IMR-90 (cell line): ENCODE measurements around the gene ITPR2.

ENCODE experiments used
- CEBPB ChIP-seq: IDR thresholded peaks from 2 replicates; pipeline ENCODE4 v1.6.1; 2012; ENCODE audit warnings: low read depth, low read length, improper control_type of control experiment
- FOS ChIP-seq: fragments of 150-350 bp; IDR thresholded peaks from 2 replicates; pipeline ENCODE4 v1.6.1; 2016; ENCODE audit warnings: low read depth, low read length
- MAFK ChIP-seq: IDR thresholded peaks from 2 replicates; pipeline ENCODE4 v1.6.1; 2012; ENCODE audit warnings: low read depth, low read length, improper control_type of control experiment
- MAZ ChIP-seq: IDR thresholded peaks from 2 replicates; pipeline ENCODE4 v1.6.1; 2012; ENCODE audit warnings: low read depth, mild to moderate bottlenecking, low read length, improper control_type of control experiment, moderate library complexity, borderline replicate concordance
- MXI1 ChIP-seq: IDR thresholded peaks from 2 replicates; pipeline ENCODE4 v1.6.1; 2012; ENCODE audit warnings: low read depth, mild to moderate bottlenecking, low read length, moderate library complexity, borderline replicate concordance
- NFE2L2 ChIP-seq: fragments of 150-350 bp; IDR thresholded peaks from 2 replicates; pipeline ENCODE4 v1.6.1; 2016; ENCODE audit warnings: low read depth, mild to moderate bottlenecking, low read length
- POLR2A ChIP-seq: IDR thresholded peaks from 2 replicates; pipeline ENCODE4 v1.6.1; 2012; ENCODE audit warnings: mild to moderate bottlenecking, low read depth, low read length
- RAD21 ChIP-seq: IDR thresholded peaks from 2 replicates; pipeline ENCODE4 v1.6.1; 2012; ENCODE audit warnings: low read length, improper control_type of control experiment
- RCOR1 ChIP-seq: IDR thresholded peaks from 2 replicates; pipeline ENCODE4 v1.6.1; 2012; ENCODE audit warnings: mild to moderate bottlenecking, low read length, improper control_type of control experiment; ENCODE audit not compliant: insufficient replicate concordance
- TF ChIP-seq, protein P1 (sequence below): conservative IDR thresholded peaks from 2 replicates; pipeline ENCODE4 v1.5.1; 2012; ENCODE audit warnings: mild to moderate bottlenecking, low read depth, low read length, improper control_type of control experiment
- TF ChIP-seq, protein P2 (sequence below): fragments of 150-350 bp; IDR thresholded peaks from 2 replicates; pipeline ENCODE4 v1.6.1; 2017; ENCODE audit warnings: mild to moderate bottlenecking, antibody characterized with exemption, low read length, low read depth
- TF ChIP-seq, protein P3 (sequence below): fragments of 150-350 bp; IDR thresholded peaks from 2 replicates; pipeline ENCODE4 v1.6.1; 2016; ENCODE audit warnings: low read depth, mild to moderate bottlenecking, low read length, moderate library complexity, borderline replicate concordance

DNA sequence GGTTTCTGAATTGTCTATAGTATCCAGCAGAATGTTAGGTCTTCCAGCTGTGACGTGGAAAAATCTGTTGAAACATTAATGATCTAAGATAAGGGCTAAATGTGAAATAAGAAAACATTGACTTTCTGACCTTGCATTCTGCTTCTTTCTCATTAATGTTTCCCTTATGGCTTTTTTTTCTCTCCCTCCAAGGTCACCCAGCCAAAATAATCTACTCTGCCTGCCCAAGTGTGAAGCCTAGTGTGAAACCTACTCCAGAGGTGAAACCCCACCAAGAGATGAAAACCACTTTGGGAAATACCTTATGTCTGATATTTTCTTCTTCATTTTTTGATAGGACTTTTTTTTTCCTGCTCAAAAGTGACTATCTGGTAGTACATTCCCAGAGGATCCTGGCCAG, 529.6 kb downstream of the ITPR2 start:
- TF ChIP-seq, protein P1, sequence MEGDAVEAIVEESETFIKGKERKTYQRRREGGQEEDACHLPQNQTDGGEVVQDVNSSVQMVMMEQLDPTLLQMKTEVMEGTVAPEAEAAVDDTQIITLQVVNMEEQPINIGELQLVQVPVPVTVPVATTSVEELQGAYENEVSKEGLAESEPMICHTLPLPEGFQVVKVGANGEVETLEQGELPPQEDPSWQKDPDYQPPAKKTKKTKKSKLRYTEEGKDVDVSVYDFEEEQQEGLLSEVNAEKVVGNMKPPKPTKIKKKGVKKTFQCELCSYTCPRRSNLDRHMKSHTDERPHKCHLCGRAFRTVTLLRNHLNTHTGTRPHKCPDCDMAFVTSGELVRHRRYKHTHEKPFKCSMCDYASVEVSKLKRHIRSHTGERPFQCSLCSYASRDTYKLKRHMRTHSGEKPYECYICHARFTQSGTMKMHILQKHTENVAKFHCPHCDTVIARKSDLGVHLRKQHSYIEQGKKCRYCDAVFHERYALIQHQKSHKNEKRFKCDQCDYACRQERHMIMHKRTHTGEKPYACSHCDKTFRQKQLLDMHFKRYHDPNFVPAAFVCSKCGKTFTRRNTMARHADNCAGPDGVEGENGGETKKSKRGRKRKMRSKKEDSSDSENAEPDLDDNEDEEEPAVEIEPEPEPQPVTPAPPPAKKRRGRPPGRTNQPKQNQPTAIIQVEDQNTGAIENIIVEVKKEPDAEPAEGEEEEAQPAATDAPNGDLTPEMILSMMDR = no peak
- TF ChIP-seq MAFK (no peak), POLR2A (no peak), MXI1 (no peak), RAD21 (no peak), MAZ (no peak), FOS (no peak), RCOR1 (no peak), CEBPB (no peak), NFE2L2 (no peak)
- TF ChIP-seq, protein P2, sequence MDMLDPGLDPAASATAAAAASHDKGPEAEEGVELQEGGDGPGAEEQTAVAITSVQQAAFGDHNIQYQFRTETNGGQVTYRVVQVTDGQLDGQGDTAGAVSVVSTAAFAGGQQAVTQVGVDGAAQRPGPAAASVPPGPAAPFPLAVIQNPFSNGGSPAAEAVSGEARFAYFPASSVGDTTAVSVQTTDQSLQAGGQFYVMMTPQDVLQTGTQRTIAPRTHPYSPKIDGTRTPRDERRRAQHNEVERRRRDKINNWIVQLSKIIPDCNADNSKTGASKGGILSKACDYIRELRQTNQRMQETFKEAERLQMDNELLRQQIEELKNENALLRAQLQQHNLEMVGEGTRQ = no peak
- TF ChIP-seq, protein P3, sequence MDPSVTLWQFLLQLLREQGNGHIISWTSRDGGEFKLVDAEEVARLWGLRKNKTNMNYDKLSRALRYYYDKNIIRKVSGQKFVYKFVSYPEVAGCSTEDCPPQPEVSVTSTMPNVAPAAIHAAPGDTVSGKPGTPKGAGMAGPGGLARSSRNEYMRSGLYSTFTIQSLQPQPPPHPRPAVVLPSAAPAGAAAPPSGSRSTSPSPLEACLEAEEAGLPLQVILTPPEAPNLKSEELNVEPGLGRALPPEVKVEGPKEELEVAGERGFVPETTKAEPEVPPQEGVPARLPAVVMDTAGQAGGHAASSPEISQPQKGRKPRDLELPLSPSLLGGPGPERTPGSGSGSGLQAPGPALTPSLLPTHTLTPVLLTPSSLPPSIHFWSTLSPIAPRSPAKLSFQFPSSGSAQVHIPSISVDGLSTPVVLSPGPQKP = no peak
